H54 (cell line): ENCODE data around the gene NUAK2.
"Not testable (repeated sequence)": the region's sequence is repeated elsewhere in the genome, so short reads cannot be mapped to it uniquely, and the experiment has no call there.

ENCODE experiments used
- DNase-seq: peaks from one replicate; pipeline ENCODE4 v3.0.0; 2011; ENCODE audit warnings: low spot score, mixed read lengths; ENCODE audit not compliant: insufficient read length
- FAIRE-seq: peaks from 3 replicates; lab custom pipeline; 2011; peaks lifted over from hg19 to GRCh38; lab: Jason Lieb, UNC
- POLR2A ChIP-seq: IDR thresholded peaks from 2 replicates; pipeline ENCODE4 v1.6.1; 2011; ENCODE audit warnings: low read depth, mild to moderate bottlenecking, low read length

The NUAK2 gene

GRCh38 chr1:205287767-205288559 is 33.6 kb downstream of the NUAK2 start:
- no peak for FAIRE-seq
- no peak for TF ChIP-seq POLR2A
- DNase-seq: no peak

- TF ChIP-seq POLR2A: no peak
- DNase-seq (no peak), FAIRE-seq (no peak)
These were observed 34.5 kb downstream of the NUAK2 start for GRCh38 chr1:205287076-205287475.

GRCh38 chr1:205286335-205286950 is 35.1 kb downstream of the NUAK2 start:
- DNase-seq (no peak), FAIRE-seq (no peak)

GRCh38 chr1:205285381-205286101 is 36.0 kb downstream of the NUAK2 start:
- no peak for TF ChIP-seq POLR2A
- DNase-seq (no peak), FAIRE-seq (no peak)

More at GRCh38 chr1:205286335-205286950, 35.1 kb downstream of the NUAK2 start:
- no peak for TF ChIP-seq POLR2A

GRCh38 chr1:205284420-205285144 is 37.0 kb downstream of the NUAK2 start:
- FAIRE-seq (no peak), DNase-seq (peak; percentile 95)
- no peak; the same call in none of the 2 replicates for TF ChIP-seq POLR2A

GRCh38 chr1:205283270-205284147 is 38.0 kb downstream of the NUAK2 start:
- FAIRE-seq (no peak), DNase-seq (no peak)
- TF ChIP-seq POLR2A: no peak

- not testable (repeated sequence) for DNase-seq, FAIRE-seq
These were observed 40.7 kb downstream of the NUAK2 start for GRCh38 chr1:205280666-205281395.

GRCh38 chr1:205279986-205280385 is 41.6 kb downstream of the NUAK2 start:
- FAIRE-seq (no peak), DNase-seq (no peak)
- TF ChIP-seq POLR2A: no peak

- DNase-seq (no peak), FAIRE-seq (no peak)
- TF ChIP-seq POLR2A: no peak
These were observed 44.9 kb downstream of the NUAK2 start for GRCh38 chr1:205276689-205277065.

- DNase-seq (no peak), FAIRE-seq (no peak)
- TF ChIP-seq POLR2A: 0 out of 2 replicates have a peak, but pooled peaks have one; percentile 13
These were observed 45.4 kb downstream of the NUAK2 start for GRCh38 chr1:205275916-205276688.

- no peak for TF ChIP-seq POLR2A
- DNase-seq (no peak), FAIRE-seq (no peak)
These were observed 46.4 kb downstream of the NUAK2 start for GRCh38 chr1:205275133-205275532.
